ENCODE results near the gene EIF2S2. TPM values are rescaled to one million over a fixed set of nuclear protein-coding genes. Genes with fewer than 3 reads are reported as not detected.

Gene EIF2S2
- polyA plus RNA-seq, 3 donors: 18.8 to 20.1 (median 18.9) TPM

- intact Hi-C loops (cut with micrococcal nuclease): loop anchor here in 1 of 2 donors (10.0 kb wide), 1 partner anchor 126 kb away; no protein-coding TSS in a partner anchor
- peak overlapping the region in 2 of 7 donors; percentile 4 to 43 for H3K27ac Mint-ChIP-seq
- H3K4me1 Mint-ChIP-seq: peaks cover 15% of the 10 kb centered on the region
- Histone ChIP-seq H3K4me2 (replicated peaks; ENCODE audit: extremely low read depth, low read length, poor library complexity, severe bottlenecking) (no peak overlapping the region), H3K36me3 (replicated peaks in 1 of 2; ENCODE audit: control insufficient read depth in 1 of 2, insufficient read depth in 2 of 2, low read length in 2 of 2) (peaks cover 14 to 68% of the 10 kb centered on the region in 2 donors), H3K27me3 (ENCODE audit: control insufficient read depth in 2 of 2, insufficient read depth in 2 of 2, low read length in 2 of 2) (no peaks in the 10 kb centered on the region), H3K4me1 (ENCODE audit: control insufficient read depth in 1 of 2, insufficient read depth in 2 of 2, low read length in 2 of 2) (peaks cover 0 to 5% of the 10 kb centered on the region in 2 donors), H3K9me3 (replicated peaks in 1 of 2; ENCODE audit: control insufficient read depth in 1 of 2, insufficient read depth in 1 of 2, low read length in 2 of 2) (no peaks in the 10 kb centered on the region), H3K9ac (ENCODE audit: insufficient read depth, low read length, poor library complexity, severe bottlenecking) (no peak overlapping the region), H3K27ac (ENCODE audit: low read depth in 1 of 2, low read length in 2 of 2) (peak overlapping the region in 1 of 2 donors; percentile 35), H4K20me1 (ENCODE audit: insufficient read depth, low read length) (peaks cover 100% of the 10 kb centered on the region), H3K4me3 (replicated peaks in 1 of 3; ENCODE audit: low read depth in 2 of 3, low read length in 3 of 3) (no peak overlapping the region), H2AFZ (ENCODE audit: insufficient read depth, low read depth, low read length, poor library complexity, severe bottlenecking) (no peak overlapping the region), H3K79me2 (ENCODE audit: insufficient read depth, low read length) (peaks cover 100% of the 10 kb centered on the region)
- no peak overlapping the region for H3K4me3 Mint-ChIP-seq
- DNase-seq: no peak
- TF ChIP-seq, protein P1, sequence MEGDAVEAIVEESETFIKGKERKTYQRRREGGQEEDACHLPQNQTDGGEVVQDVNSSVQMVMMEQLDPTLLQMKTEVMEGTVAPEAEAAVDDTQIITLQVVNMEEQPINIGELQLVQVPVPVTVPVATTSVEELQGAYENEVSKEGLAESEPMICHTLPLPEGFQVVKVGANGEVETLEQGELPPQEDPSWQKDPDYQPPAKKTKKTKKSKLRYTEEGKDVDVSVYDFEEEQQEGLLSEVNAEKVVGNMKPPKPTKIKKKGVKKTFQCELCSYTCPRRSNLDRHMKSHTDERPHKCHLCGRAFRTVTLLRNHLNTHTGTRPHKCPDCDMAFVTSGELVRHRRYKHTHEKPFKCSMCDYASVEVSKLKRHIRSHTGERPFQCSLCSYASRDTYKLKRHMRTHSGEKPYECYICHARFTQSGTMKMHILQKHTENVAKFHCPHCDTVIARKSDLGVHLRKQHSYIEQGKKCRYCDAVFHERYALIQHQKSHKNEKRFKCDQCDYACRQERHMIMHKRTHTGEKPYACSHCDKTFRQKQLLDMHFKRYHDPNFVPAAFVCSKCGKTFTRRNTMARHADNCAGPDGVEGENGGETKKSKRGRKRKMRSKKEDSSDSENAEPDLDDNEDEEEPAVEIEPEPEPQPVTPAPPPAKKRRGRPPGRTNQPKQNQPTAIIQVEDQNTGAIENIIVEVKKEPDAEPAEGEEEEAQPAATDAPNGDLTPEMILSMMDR (IDR thresholded peaks at IDR 0.05): no peak
- peaks cover 0 to 3% (median 0%) of the 10 kb centered on the region in 3 donors for H3K27me3 Mint-ChIP-seq (ENCODE audit: low read depth in 3 of 3)
- H3K36me3 Mint-ChIP-seq: peaks cover 22 to 23% of the 10 kb centered on the region in 2 donors
- H3K9me3 Mint-ChIP-seq: no peaks in the 10 kb centered on the region
- WGBS (ENCODE audit: insufficient coverage): no CpG with 5 or more reads among the region's 1 CpG
Measured at GRCh38 chr20:34060970-34061369, 51.1 kb downstream of the EIF2S2 start.

DNA sequence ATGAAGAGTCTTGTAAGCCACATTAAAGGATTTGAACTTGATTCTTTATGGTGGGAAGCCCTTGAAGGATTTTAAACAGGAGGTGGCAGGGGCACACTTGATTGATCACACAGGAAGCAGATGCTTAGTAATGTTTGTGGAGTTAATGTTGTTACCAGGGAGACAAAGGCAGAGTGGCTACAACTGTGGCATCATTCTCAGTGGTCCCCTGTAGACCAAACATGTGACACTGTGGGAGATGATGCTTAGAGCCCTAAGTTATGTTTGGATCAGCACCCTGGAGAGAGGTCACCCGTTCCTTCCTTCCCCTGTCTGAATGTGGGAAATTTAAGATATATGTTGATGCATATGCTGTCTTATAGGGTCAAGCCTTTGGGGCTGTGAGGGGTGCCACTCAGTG lies 53.2 kb downstream of the EIF2S2 start:
- H3K27me3 Mint-ChIP-seq (ENCODE audit: low read depth in 3 of 3): peaks cover 0 to 3% (median 0%) of the 10 kb centered on the region in 3 donors
- H3K79me2 ChIP-seq (ENCODE audit: insufficient read depth, low read length): peaks cover 100% of the 10 kb centered on the region
- no peak overlapping the region for H3K27ac Mint-ChIP-seq
- H3K4me1 ChIP-seq (ENCODE audit: control insufficient read depth in 1 of 2, insufficient read depth in 2 of 2, low read length in 2 of 2): peaks cover 0 to 5% of the 10 kb centered on the region in 2 donors
- TF ChIP-seq, protein P1 (IDR thresholded peaks at IDR 0.05): no peak
- WGBS (ENCODE audit: insufficient coverage): 11% methylated on average over 1 of the region's 1 CpG
- no peak overlapping the region for H2AFZ ChIP-seq (ENCODE audit: insufficient read depth, low read depth, low read length, poor library complexity, severe bottlenecking)
- intact Hi-C loops (cut with micrococcal nuclease): no loop called here
- H3K4me2 ChIP-seq (replicated peaks; ENCODE audit: extremely low read depth, low read length, poor library complexity, severe bottlenecking): no peak overlapping the region
- no peak overlapping the region for H3K4me3 Mint-ChIP-seq
- peaks cover 25% of the 10 kb centered on the region for H3K4me1 Mint-ChIP-seq
- peaks cover 100% of the 10 kb centered on the region for H4K20me1 ChIP-seq (ENCODE audit: insufficient read depth, low read length)
- no peak overlapping the region for H3K27ac ChIP-seq (ENCODE audit: low read depth in 1 of 2, low read length in 2 of 2)
- no peak overlapping the region for H3K4me3 ChIP-seq (replicated peaks in 1 of 3; ENCODE audit: low read depth in 2 of 3, low read length in 3 of 3)
- H3K27me3 ChIP-seq (ENCODE audit: control insufficient read depth in 2 of 2, insufficient read depth in 2 of 2, low read length in 2 of 2): no peaks in the 10 kb centered on the region
- H3K36me3 ChIP-seq (replicated peaks in 1 of 2; ENCODE audit: control insufficient read depth in 1 of 2, insufficient read depth in 2 of 2, low read length in 2 of 2): peaks cover 3 to 53% of the 10 kb centered on the region in 2 donors
- H3K9ac ChIP-seq (ENCODE audit: insufficient read depth, low read length, poor library complexity, severe bottlenecking): no peak overlapping the region
- H3K36me3 Mint-ChIP-seq: peaks cover 11 to 18% of the 10 kb centered on the region in 2 donors
- DNase-seq: no peak
- H3K9me3 Mint-ChIP-seq: no peaks in the 10 kb centered on the region
- no peaks in the 10 kb centered on the region for H3K9me3 ChIP-seq (replicated peaks in 1 of 2; ENCODE audit: control insufficient read depth in 1 of 2, insufficient read depth in 1 of 2, low read length in 2 of 2)

All from CD14-positive monocyte (primary cell).